Measurements from ENCODE around the gene SETDB2. TPM values are rescaled to one million over a fixed set of nuclear protein-coding genes. Genes with fewer than 3 reads are reported as not detected.

The SETDB2 gene
- total RNA-seq, 4 donors from 2014 or later, result 10.0 to 13.4 (median 10.6) TPM

GRCh38 chr13:49524740-49525501 is 80.8 kb downstream of the SETDB2 start:
- H3K27me3 ChIP-seq, result no peaks in the 10 kb centered on the region
- H3K4me3 ChIP-seq, result no peak overlapping the region
- no peak overlapping the region for H3K27ac ChIP-seq
- H3K36me3 ChIP-seq, result peaks cover 0 to 97% of the 10 kb centered on the region in 2 donors
- TF ChIP-seq EP300 (IDR thresholded peaks at IDR 0.05) (no peak), POLR2AphosphoS5 (IDR thresholded peaks at IDR 0.05) (no peak), CTCF (IDR thresholded peaks at IDR 0.05) (no peak), POLR2A (IDR thresholded peaks at IDR 0.05) (no peak)
- no peaks in the 10 kb centered on the region for H3K9me3 ChIP-seq
- peaks cover 0 to 9% (median 0%) of the 10 kb centered on the region in 3 donors for H3K4me1 ChIP-seq
- no peak for ATAC-seq
- WGBS, 2 donors (ENCODE audit: low coverage in 1 of 2), result 90 to 92% methylated on average over 5 of the region's 5 CpGs

- Histone ChIP-seq H3K36me3 (peaks cover 0 to 83% of the 10 kb centered on the region in 2 donors), H3K27me3 (no peaks in the 10 kb centered on the region), H3K4me1 (peaks cover 0 to 3% (median 0%) of the 10 kb centered on the region in 3 donors), H3K27ac (no peak overlapping the region), H3K4me3 (no peak overlapping the region), H3K9me3 (no peaks in the 10 kb centered on the region)
- TF ChIP-seq POLR2AphosphoS5 (IDR thresholded peaks at IDR 0.05), result no peak
- no peak for TF ChIP-seq EP300 (IDR thresholded peaks at IDR 0.05)
- TF ChIP-seq POLR2A (IDR thresholded peaks at IDR 0.05), result no peak
- no peak for TF ChIP-seq CTCF (IDR thresholded peaks at IDR 0.05)
- 45 to 100% methylated on average over 1 of the region's 2 CpGs for WGBS, 2 donors (ENCODE audit: low coverage in 1 of 2)
- no peak for ATAC-seq
Observed at GRCh38 chr13:49527123-49527522, 83.0 kb downstream of the SETDB2 start.

GRCh38 chr13:49528161-49528560 is 84.1 kb downstream of the SETDB2 start:
- H3K36me3 ChIP-seq, result peaks cover 0 to 72% of the 10 kb centered on the region in 2 donors

GRCh38 chr13:49530457-49530856 is 86.4 kb downstream of the SETDB2 start:
- H3K27ac ChIP-seq, result no peak overlapping the region
- H3K4me3 ChIP-seq, result no peak overlapping the region
- no peaks in the 10 kb centered on the region for H3K9me3 ChIP-seq
- peaks cover 0 to 59% of the 10 kb centered on the region in 2 donors for H3K36me3 ChIP-seq
- H3K4me1 ChIP-seq, result no peaks in the 10 kb centered on the region
- no peak for ATAC-seq
- 84% methylated on average over 6 to 7 of the region's 7 CpGs for WGBS, 2 donors (ENCODE audit: low coverage in 1 of 2)
- TF ChIP-seq CTCF (IDR thresholded peaks at IDR 0.05) (no peak), EP300 (IDR thresholded peaks at IDR 0.05) (no peak)
- no peaks in the 10 kb centered on the region for H3K27me3 ChIP-seq

More at GRCh38 chr13:49528161-49528560, 84.1 kb downstream of the SETDB2 start:
- no peaks in the 10 kb centered on the region for H3K4me1 ChIP-seq
- H3K9me3 ChIP-seq, result no peaks in the 10 kb centered on the region
- no peak overlapping the region for H3K27ac ChIP-seq
- 64 to 85% methylated on average over 1 of the region's 1 CpG for WGBS, 2 donors (ENCODE audit: low coverage in 1 of 2)
- H3K4me3 ChIP-seq, result no peak overlapping the region
- no peak for TF ChIP-seq POLR2AphosphoS5 (IDR thresholded peaks at IDR 0.05)
- no peak for TF ChIP-seq POLR2A (IDR thresholded peaks at IDR 0.05)
- TF ChIP-seq EP300 (IDR thresholded peaks at IDR 0.05), result no peak
- no peak for TF ChIP-seq CTCF (IDR thresholded peaks at IDR 0.05)
- no peaks in the 10 kb centered on the region for H3K27me3 ChIP-seq
- no peak for ATAC-seq

GRCh38 chr13:49532593-49532992 is 88.5 kb downstream of the SETDB2 start:
- ATAC-seq, result no peak

More at GRCh38 chr13:49532593-49532992, 88.5 kb downstream of the SETDB2 start:
- no peak overlapping the region for H3K27ac ChIP-seq
- H3K27me3 ChIP-seq, result no peaks in the 10 kb centered on the region
- 75 to 100% methylated on average over 1 of the region's 1 CpG for WGBS, 2 donors (ENCODE audit: low coverage in 1 of 2)
- H3K36me3 ChIP-seq, result peaks cover 0 to 38% of the 10 kb centered on the region in 2 donors
- H3K9me3 ChIP-seq, result no peaks in the 10 kb centered on the region
- TF ChIP-seq POLR2AphosphoS5 (IDR thresholded peaks at IDR 0.05), result no peak
- no peak for TF ChIP-seq POLR2A (IDR thresholded peaks at IDR 0.05)
- no peak for TF ChIP-seq CTCF (IDR thresholded peaks at IDR 0.05)
- no peak for TF ChIP-seq EP300 (IDR thresholded peaks at IDR 0.05)
- no peaks in the 10 kb centered on the region for H3K4me1 ChIP-seq
- no peak overlapping the region for H3K4me3 ChIP-seq
